ENCODE measurements around the gene ZC2HC1C.

DNA sequence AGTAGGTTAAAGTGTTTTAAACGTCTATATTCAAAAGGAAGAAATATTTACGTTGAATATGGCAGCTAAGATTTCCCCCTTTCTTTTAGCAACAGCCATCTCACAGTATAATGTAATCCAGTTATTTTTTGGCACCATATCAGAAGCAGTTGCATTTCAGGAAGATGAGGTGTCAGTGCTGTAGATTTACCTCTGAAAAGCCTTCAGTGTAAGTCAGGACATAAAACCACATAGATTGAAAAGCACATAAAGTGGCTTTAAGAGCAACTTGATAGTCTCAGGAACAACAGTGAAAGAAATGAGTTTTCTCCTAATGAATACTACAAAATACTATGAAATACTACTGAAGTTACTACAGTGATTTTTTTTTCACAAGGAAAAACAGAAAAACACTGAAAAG, 25.1 kb upstream of the ZC2HC1C start:
- no peak for TF ChIP-seq EZH2 (IDR thresholded peaks at IDR 0.05; ENCODE audit: low read length)
- TF ChIP-seq CTCF (optimal IDR thresholded peaks at IDR 0.05 in 1 of 3, IDR thresholded peaks at IDR 0.05 in 1 of 3, conservative IDR thresholded peaks at IDR 0.05 in 1 of 3; ENCODE audit: extremely low read depth in 1 of 3, insufficient read depth in 2 of 3, low read length in 3 of 3), result no peak
